Neural progenitor cell (in vitro differentiated cells): ENCODE data around the gene PTGR1.

Source experiments
- CTCF ChIP-seq: fragments of 200-600 bp; sonication (generic); IDR thresholded peaks from 2 replicates; pipeline ENCODE4 v1.5.1; 2017; ENCODE audit warnings: antibody characterized with exemption, mild to moderate bottlenecking
- EZH2 ChIP-seq: fragments of 200-600 bp; sonication (generic); IDR thresholded peaks from 2 replicates; pipeline ENCODE4 v1.6.1; 2017; ENCODE audit warnings: antibody characterized with exemption, mild to moderate bottlenecking, moderate library complexity
- EZH2phosphoT487 ChIP-seq: fragments of 200-600 bp; sonication (generic); IDR thresholded peaks from 2 replicates; pipeline ENCODE4 v1.6.1; 2017; ENCODE audit warnings: antibody characterized with exemption

- no peak for TF ChIP-seq EZH2
- no peak for TF ChIP-seq CTCF
- TF ChIP-seq EZH2phosphoT487 = no peak
Observed at GRCh38 chr9:111649016-111649415, 49.6 kb upstream of the PTGR1 start.
